GM04503 (cell line): Measurements from ENCODE around the gene CCDC85C.
A peak's percentile ranks its signal among the peaks of the same experiment; 100 is the strongest.

Experiments used
- DNase-seq: peaks from one replicate; pipeline ENCODE4 v3.0.0-alpha.2; 2012; ENCODE audit warnings: low read depth

The CCDC85C gene

GRCh38 chr14:99605299-99605961 lies 1.4 kb upstream of the CCDC85C start:
- no peak for DNase-seq

DNA sequence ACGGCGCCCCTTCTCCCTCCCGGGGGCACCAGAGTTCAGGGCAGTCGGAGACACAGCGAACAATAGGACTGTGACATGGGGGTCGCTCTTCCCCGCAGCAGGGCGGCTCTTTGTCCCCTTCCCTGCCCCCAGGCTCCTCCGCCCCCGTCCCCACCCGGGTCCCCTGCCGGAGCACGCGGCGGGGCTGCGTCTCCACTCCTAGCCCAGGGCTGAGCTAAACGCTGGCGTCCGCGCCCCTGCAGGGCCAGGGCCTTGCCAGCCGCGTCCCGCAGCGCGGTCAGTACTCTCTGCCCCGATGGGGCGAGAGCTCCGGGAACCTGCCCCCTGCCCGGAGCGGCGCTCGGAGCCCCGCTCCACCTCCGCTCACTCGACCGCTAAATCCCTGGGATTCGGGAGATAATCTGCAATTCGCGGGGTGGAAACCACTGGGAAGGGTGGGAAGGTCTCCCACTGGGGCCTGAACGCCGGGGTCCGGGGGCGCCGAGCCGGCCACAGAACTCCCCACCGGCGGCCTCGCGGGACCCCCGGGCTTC lies 825 bp upstream of the CCDC85C start:
- no peak for DNase-seq

DNA sequence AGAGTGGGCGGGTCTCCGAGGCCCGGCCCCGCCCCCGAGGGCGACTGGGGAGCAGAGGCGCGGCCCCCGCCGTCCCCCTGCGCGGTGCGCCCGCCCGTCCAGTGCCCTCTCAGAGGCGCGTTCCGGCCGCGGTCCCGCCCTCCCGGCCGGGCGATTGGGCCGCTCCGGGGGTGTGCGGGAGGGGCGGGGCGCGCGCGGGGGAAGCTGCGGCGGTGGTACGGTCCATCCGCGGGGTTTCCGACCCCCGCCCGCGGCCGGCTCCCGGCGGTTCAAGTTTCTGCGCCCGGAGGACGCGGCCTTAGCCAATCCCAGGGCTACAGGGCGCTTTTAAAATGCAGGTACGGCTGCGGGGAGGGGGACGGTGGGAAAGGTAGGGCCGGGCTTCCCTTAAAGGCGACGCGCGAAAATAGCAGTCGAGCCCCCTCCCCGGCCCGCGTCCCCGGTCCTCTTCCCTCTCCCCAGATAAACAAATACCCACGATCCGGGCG lies 315 bp upstream of the CCDC85C start:
- peak; percentile 65 for DNase-seq

- DNase-seq = no peak
Observed at GRCh38 chr14:99602788-99603415, 1.1 kb downstream of the CCDC85C start.

GRCh38 chr14:99602054-99602787 lies 1.8 kb downstream of the CCDC85C start:
- no peak for DNase-seq

GRCh38 chr14:99601361-99601831 lies 2.6 kb downstream of the CCDC85C start:
- DNase-seq = no peak

GRCh38 chr14:99600232-99600888 lies 3.6 kb downstream of the CCDC85C start:
- no peak for DNase-seq

DNA sequence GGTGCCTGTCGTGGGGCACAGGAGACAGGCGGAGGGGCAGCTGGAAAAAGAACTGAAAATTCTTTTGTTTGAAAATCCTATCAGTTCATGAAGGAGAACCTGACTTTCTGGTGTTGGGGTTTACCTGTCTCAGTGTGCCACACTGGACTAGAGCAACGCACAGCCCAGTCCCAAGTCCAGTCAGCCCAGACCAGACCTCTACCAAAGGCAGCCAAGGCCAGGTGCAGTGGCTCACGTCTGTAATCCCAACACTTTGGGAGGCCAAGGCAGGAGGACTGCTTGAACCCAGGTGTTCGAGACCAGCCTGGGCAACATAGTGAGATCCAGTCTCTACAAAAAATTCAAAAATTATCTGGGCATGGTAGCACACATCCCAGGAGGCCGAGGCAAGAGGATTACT lies 4.6 kb downstream of the CCDC85C start:
- DNase-seq = no peak

- DNase-seq = no peak
Observed at GRCh38 chr14:99598774-99599173, 5.2 kb downstream of the CCDC85C start.

- DNase-seq = no peak
Observed at GRCh38 chr14:99597911-99598600, 6.0 kb downstream of the CCDC85C start.

DNA sequence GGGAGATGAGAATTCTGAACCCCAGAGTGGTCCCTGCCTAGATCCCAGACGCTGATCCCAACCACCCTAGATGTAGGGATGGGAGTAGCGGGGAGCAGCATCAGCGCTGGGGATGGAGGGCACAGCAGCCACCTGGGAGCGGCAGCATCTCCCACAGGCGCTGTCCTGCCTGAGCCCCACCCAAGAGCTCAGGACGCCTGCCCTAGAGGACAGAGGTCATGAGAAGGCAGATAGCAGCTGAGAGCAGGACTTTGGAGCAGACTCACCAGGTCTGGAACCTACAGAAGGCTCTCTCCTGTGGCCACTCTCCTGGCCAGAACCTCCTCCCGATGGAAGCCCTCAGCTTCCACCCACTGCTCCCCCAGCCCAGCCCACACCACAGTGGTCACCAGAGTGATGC lies 7.2 kb downstream of the CCDC85C start:
- no peak for DNase-seq

DNA sequence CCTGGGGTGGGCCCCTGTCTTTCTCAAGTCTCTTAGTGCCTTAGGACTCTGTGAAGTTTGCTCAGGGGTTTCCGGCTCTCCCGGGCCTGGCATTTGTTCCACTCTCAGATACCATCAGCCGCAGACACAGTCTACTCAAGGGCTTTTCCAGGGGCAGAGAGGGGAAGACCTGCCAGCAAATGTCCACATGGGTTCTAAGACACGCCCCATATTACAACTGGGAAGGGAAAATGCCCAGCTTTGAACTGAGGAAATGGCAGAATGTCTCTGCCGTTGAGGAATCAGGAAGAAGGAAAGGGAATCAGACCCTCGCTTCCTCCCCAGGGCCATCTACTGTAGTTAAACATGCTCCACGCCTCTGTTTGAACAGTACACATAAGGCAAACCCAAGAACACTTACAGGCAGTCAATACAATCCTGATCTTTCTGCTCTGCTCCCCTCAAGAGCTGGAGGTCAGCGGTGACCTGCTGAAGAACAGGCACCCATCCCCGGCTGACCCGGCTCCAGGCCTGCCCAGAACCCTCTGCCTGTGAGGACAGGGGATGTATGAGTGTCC lies 7.9 kb downstream of the CCDC85C start:
- no peak for DNase-seq

GRCh38 chr14:99595524-99595923 lies 8.5 kb downstream of the CCDC85C start:
- DNase-seq = no peak

DNA sequence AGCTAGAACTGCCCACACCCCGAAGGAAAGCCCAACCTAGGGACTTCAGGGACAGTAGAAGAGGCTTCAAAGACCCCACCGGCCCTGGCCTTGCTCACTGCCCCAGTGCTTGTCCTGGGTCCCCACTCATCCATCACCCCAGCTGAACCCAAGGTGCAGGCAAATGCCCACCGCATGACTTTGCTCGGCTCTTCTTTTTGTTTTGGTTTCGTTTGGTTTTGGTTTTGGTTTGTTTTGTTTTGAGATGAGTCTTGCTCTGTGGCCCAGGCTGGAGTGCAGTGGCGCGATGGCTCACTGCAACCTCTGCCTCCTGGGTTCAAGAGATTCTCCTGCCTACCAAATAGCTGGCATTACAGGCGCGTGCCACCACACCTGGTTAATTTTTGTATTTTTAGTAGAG lies 9.0 kb downstream of the CCDC85C start:
- no peak for DNase-seq

DNA sequence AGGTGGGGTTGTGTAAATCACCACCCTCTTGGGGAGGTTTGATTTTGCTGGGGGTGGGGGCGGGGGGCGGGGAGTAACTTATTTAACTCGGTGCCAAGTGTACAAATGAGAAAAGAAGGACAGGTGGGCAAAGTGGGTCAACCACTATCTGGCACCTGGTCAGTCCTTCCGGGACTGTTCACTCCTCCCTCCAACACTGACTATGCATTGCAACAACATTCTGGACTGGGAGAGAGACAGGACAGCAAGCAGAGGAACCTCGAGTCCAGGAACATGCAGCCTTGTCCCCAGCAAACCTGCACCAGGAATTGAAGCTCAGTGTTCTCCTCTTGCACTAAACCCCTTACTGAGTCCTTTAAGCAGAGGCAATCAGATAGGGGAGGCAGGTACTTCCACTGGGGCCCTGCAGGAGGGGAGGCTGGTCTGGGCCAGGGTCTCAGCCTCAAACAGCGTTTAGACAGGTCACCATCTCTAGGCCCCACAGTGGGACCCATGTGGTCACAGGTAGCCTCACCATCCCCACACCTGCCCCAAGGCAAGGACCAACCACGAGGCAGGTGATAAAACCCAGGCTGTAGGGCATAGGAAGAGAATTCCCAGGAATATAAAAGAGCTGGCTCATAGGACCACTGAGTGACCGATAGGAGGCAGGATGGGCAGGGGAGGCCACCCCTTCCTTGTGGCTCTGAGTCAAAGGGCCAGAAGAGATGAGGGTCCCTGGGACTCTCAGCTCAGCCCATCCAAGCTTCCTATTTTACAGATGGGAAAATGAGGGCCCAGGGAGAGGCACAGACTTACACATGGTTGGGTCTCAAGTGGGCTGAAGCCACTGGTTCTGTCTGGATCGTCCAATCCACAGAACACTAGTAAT lies 9.8 kb downstream of the CCDC85C start:
- no peak for DNase-seq

GRCh38 chr14:99592933-99593753 lies 10.9 kb downstream of the CCDC85C start:
- no peak for DNase-seq

DNA sequence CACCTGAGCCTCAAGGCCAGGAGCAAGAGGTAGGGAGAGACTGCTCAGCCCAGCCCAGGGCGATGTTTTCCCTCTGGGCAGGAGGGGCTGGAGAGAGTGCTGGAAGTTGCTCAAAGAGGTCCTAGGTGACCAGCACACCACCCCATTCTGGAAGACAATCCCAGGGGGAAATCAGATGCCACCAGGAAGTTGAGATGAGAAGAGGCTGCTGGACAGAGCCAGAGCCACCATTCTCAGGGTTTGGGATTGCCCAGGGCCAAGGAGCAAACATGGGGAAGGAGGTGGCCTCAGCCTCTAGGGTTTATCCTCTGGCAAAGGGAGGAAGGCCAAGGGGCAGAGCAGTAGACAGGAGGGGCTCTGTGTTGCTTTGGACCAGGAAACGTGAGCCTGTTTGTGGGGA lies 11.6 kb downstream of the CCDC85C start:
- no peak for DNase-seq

- DNase-seq = no peak
Observed at GRCh38 chr14:99590746-99591555, 13.1 kb downstream of the CCDC85C start.
